ENCODE measurements around the gene SPRR4. TPM values are rescaled to one million over a fixed set of nuclear protein-coding genes. Genes with fewer than 3 reads are reported as not detected.

The SPRR4 gene
- total RNA-seq, 2 experiments from 2014 or later: not detected

DNA sequence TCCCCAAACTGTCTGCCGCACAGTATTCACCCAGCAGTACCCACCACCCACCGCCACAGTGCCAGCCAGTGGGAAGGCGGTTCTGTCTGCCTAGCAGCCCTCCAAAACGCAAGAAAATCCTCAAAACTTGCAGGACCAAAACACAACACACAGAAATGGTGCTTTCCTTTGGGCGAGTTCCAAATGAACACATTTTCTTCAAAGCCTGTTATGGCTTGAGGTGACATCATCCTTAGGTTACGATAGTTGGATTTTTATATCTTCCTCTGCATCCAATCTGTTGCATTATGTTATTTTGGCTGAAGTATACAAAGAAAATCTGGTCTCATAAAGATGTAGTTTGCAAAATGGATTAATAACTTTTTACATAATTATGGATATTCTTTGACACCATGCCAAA is 22.7 kb downstream of the SPRR4 start:
- Mint-ChIP-seq H3K4me1 (ENCODE audit: low read depth) (no peaks in the 10 kb centered on the region), H3K36me3 (ENCODE audit: low read depth) (no peaks in the 10 kb centered on the region), H3K27ac (no peak overlapping the region), H3K9me3 (peaks cover 5% of the 10 kb centered on the region), H3K4me3 (no peak overlapping the region), H3K27me3 (peaks cover 26% of the 10 kb centered on the region)
- ChIA-PET CTCF (no interaction called here), POLR2A (no interaction called here)
- ATAC-seq: no peak
- intact Hi-C loops (cut with micrococcal nuclease): no loop called here
- no peak for DNase-seq
- TF ChIP-seq, protein P1, sequence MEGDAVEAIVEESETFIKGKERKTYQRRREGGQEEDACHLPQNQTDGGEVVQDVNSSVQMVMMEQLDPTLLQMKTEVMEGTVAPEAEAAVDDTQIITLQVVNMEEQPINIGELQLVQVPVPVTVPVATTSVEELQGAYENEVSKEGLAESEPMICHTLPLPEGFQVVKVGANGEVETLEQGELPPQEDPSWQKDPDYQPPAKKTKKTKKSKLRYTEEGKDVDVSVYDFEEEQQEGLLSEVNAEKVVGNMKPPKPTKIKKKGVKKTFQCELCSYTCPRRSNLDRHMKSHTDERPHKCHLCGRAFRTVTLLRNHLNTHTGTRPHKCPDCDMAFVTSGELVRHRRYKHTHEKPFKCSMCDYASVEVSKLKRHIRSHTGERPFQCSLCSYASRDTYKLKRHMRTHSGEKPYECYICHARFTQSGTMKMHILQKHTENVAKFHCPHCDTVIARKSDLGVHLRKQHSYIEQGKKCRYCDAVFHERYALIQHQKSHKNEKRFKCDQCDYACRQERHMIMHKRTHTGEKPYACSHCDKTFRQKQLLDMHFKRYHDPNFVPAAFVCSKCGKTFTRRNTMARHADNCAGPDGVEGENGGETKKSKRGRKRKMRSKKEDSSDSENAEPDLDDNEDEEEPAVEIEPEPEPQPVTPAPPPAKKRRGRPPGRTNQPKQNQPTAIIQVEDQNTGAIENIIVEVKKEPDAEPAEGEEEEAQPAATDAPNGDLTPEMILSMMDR (IDR thresholded peaks at IDR 0.05): no peak

DNA sequence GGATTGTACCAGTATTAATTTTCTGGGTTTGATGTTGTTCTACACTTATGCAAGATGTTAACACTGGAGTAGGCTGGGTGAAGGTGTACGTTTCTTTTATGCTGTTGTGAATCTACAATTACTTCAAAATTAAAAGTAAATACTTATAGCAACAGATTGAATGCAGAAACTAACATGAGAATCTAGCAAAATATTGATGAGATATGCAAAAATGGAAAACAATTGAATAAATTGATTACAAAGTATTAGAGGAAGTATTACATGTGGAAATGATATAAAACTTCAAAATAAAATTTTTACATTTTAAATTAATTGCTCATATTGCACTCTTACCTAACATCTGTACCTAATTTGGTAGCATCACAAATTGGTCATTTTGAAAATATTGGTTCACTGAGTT is 25.4 kb downstream of the SPRR4 start:
- ATAC-seq: no peak
- CTCF ChIA-PET: no interaction called here
- Mint-ChIP-seq H3K4me1 (ENCODE audit: low read depth) (no peaks in the 10 kb centered on the region), H3K27me3 (peaks cover 26% of the 10 kb centered on the region), H3K27ac (no peak overlapping the region), H3K36me3 (ENCODE audit: low read depth) (no peaks in the 10 kb centered on the region), H3K4me3 (no peak overlapping the region), H3K9me3 (peaks cover 5% of the 10 kb centered on the region)
- POLR2A ChIA-PET: no interaction called here
- no peak for DNase-seq
- TF ChIP-seq, protein P1 (IDR thresholded peaks at IDR 0.05): no peak
- intact Hi-C loops (cut with micrococcal nuclease): no loop called here

DNA sequence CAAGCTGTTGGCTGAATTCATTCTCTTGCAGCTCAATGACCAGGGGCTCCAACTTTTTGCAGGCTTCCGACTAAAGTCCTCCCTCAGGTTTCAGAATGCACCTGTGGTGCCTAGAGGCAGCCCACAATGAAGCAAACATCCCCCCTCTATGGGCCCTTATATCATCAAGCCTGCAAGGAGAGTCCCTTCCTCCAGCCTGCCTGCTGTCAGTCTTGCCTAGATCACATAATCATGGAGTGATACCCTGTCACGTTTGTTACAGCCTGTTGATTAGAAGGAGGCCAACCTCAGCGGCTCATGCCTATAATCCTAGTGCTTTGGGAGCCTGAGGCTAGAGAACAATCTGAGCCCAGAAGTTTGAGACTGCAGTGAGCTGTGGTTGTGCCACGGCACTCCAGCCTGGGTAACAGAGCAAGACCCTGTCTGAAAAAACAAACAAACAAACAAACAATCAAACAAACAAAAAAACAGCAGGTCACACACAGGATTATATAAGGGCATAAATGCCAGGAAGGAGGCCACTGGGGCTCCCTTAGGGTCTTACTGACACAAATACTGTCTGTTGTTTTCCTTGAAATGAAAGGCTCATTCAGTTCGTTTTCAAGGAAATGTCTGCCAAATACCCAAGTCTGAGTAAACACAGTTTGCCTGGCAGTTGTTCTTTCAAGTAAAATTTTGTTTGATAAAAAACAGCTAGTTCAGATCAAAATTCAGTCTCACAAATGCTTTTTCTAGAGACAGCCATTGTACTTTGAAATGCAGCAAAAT is 26.4 kb downstream of the SPRR4 start:
- peaks cover 5% of the 10 kb centered on the region for H3K9me3 Mint-ChIP-seq
- H3K4me1 Mint-ChIP-seq (ENCODE audit: low read depth): no peaks in the 10 kb centered on the region
- H3K36me3 Mint-ChIP-seq (ENCODE audit: low read depth): no peaks in the 10 kb centered on the region
- TF ChIP-seq, protein P1 (IDR thresholded peaks at IDR 0.05): no peak
- H3K4me3 Mint-ChIP-seq: no peak overlapping the region
- H3K27me3 Mint-ChIP-seq: peaks cover 22% of the 10 kb centered on the region
- ATAC-seq: no peak
- intact Hi-C loops (cut with micrococcal nuclease): no loop called here
- no peak overlapping the region for H3K27ac Mint-ChIP-seq
- no peak for DNase-seq
- ChIA-PET CTCF (no interaction called here), POLR2A (no interaction called here)

DNA sequence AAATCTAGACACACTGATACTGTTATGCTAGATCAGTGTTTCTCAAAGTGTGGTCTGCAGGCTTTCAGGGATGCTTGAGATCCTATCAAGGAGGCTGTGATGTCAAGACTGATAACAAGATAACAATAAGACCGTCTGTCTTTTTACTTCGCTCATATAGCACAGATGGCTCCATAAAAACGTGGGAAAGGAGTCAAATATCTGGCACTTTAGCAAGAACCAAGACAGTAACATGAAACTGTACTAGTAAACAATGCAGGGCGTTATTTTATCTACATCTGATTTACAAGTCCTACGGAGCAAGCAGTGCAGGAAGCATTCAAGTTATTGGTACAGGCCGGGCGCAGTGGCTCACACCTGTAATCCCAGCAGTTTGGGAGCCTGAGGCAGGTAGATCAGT is 27.5 kb downstream of the SPRR4 start:
- Mint-ChIP-seq H3K36me3 (ENCODE audit: low read depth) (no peaks in the 10 kb centered on the region), H3K27ac (no peak overlapping the region), H3K27me3 (peaks cover 21% of the 10 kb centered on the region), H3K9me3 (peaks cover 5% of the 10 kb centered on the region), H3K4me1 (ENCODE audit: low read depth) (no peaks in the 10 kb centered on the region), H3K4me3 (no peak overlapping the region)
- TF ChIP-seq, protein P1 (IDR thresholded peaks at IDR 0.05): no peak
- no peak for ATAC-seq
- ChIA-PET CTCF (no interaction called here), POLR2A (no interaction called here)
- intact Hi-C loops (cut with micrococcal nuclease): no loop called here
- no peak for DNase-seq

DNA sequence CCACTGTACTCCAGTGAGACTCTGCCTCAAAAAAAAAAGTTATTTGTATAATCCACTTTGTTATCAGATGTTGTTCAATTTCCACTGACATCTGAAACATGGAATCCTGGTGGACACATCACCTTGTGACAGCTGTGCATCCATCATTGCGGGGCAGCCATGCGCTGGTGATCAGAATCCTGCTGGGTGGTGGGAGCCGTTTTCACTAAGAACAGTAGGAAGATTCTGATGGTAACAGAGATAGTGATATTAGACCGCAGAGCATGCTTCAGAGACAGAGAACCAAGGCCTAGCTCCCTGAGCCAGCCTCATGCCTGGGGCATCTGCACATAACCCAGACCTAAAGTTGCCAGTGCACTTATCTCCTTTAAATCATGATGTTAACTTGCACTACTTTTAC is 28.0 kb downstream of the SPRR4 start:
- peaks cover 5% of the 10 kb centered on the region for H3K9me3 Mint-ChIP-seq
- ATAC-seq: no peak
- peaks cover 19% of the 10 kb centered on the region for H3K27me3 Mint-ChIP-seq
- no peak for DNase-seq
- TF ChIP-seq, protein P1 (IDR thresholded peaks at IDR 0.05): no peak
- H3K36me3 Mint-ChIP-seq (ENCODE audit: low read depth): no peaks in the 10 kb centered on the region
- H3K4me3 Mint-ChIP-seq: no peak overlapping the region
- POLR2A ChIA-PET: no interaction called here
- intact Hi-C loops (cut with micrococcal nuclease): no loop called here
- no peaks in the 10 kb centered on the region for H3K4me1 Mint-ChIP-seq (ENCODE audit: low read depth)
- CTCF ChIA-PET: interaction anchor here (1.2 kb wide), 1 partner anchor 10 kb away, joined by 3 read pairs; no protein-coding TSS in a partner anchor
- no peak overlapping the region for H3K27ac Mint-ChIP-seq
